Kidney (tissue), 14 donors: Measurements from ENCODE around the gene FTCD. TPM values are rescaled to one million over a fixed set of nuclear protein-coding genes. Genes with fewer than 3 reads are reported as not detected.

Experiments
- DNase-seq, 5 donors: peaks; one replicate each; pipeline ENCODE4 v3.0.0-alpha.2; 2013 to 2020
- FAIRE-seq: peaks from 2 replicates; lab custom pipeline; 2012; peaks lifted over from hg19 to GRCh38; lab: Jason Lieb, UNC
- H3K27ac ChIP-seq, 2 donors: one replicate each; pipeline ENCODE4 v1.7.0; 2013; ENCODE audit warnings: low read depth in 2 of 2, low read length in 2 of 2, inconsistent platforms in 1 of 2
- H3K27me3 ChIP-seq: one replicate; pipeline ENCODE4 v1.7.1; 2013; ENCODE audit warnings: low read length, inconsistent platforms; ENCODE audit not compliant: control insufficient read depth, insufficient read depth
- H3K36me3 ChIP-seq, 3 donors: one replicate each; pipeline versions ENCODE4 v1.7.0 to v1.7.1; 2013; ENCODE audit warnings: low read length in 3 of 3, control low read depth in 1 of 3, inconsistent platforms in 1 of 3; ENCODE audit not compliant: insufficient read depth in 3 of 3, control insufficient read depth in 2 of 3
- H3K4me1 ChIP-seq, 3 donors: one replicate each; pipeline versions ENCODE4 v1.7.0 to v1.7.1; 2013; ENCODE audit warnings: low read length in 3 of 3, inconsistent platforms in 1 of 3, low read depth in 1 of 3; ENCODE audit not compliant: control insufficient read depth in 2 of 3, insufficient read depth in 2 of 3
- H3K4me3 ChIP-seq, 3 donors: one replicate each; pipeline versions ENCODE4 v1.7.0 to v1.8.1; 2013; ENCODE audit warnings: low read length in 3 of 3, control low read depth in 1 of 3, inconsistent platforms in 1 of 3
- H3K9ac ChIP-seq, 3 donors: one replicate each; pipeline versions ENCODE4 v1.7.0 to v1.7.1; 2013; ENCODE audit warnings: low read length in 3 of 3, control low read depth in 1 of 3, inconsistent platforms in 1 of 3
- H3K9me3 ChIP-seq, 3 donors: one replicate each; pipeline versions ENCODE4 v1.7.0 to v1.7.1; 2013; ENCODE audit warnings: low read length in 3 of 3, control low read depth in 1 of 3, inconsistent platforms in 1 of 3; ENCODE audit not compliant: control insufficient read depth in 2 of 3, insufficient read depth in 1 of 3
- CTCF ChIP-seq: IDR thresholded peaks from 3 replicates; pipeline ENCODE4 v1.5.1; 2012; ENCODE audit warnings: mild to moderate bottlenecking, moderate library complexity, borderline replicate concordance; ENCODE audit not compliant: insufficient read depth; ENCODE audit errors: extremely low read depth
- intact Hi-C: fragments of 100-400 bp; cut with DNase I; formaldehyde crosslinking; loops from one replicate; pipeline ENCODE4 v1.11.1; 2022
- polyA plus RNA-seq: library from polyadenylated mRNA; stranded (reverse); fragments of 350-450 nt; fragmentation: Illumina TruSeq; extraction: RNeasy Lipid Tissue Mini Kit (QIAGEN cat#74804); gene quantifications from one replicate; pipeline ENCODE4 v1.2.3, GENCODE V29; 2014; ENCODE audit warnings: low read depth, low replicate concordance; ENCODE audit not compliant: insufficient read depth
- total RNA-seq: library from RNA; stranded (reverse); fragmentation: NEBNext Ultra II Directional; extraction: Animal tissue kit (Norgen Biotek cat#: 25700); gene quantifications from one replicate; pipeline ENCODE4 v1.2.1, GENCODE V29; 2021
- donor health status: control.
- donor health status: control.
- donor health status: control.
- donor health status: control.
- donor health status: control.
- donor health status: DM: yes; HTN: yes; CAD: no.
- donor health status: Normal renal cell carcinoma (clear cell type).

The FTCD gene
- total and polyA plus RNA-seq, 2 donors from 2014 or later, result 51.6 to 273 TPM

GRCh38 chr21:46116189-46116775, 39.1 kb downstream of the FTCD start:
- Histone ChIP-seq H3K4me1 (no peaks in the 10 kb centered on the region), H3K4me3 (no peak overlapping the region), H3K27ac (no peak overlapping the region), H3K9me3 (peaks cover 0 to 3% (median 0%) of the 10 kb centered on the region in 3 donors), H3K27me3 (no peaks in the 10 kb centered on the region), H3K36me3 (peaks cover 0 to 5% (median 0%) of the 10 kb centered on the region in 3 donors), H3K9ac (no peak overlapping the region)
- DNase-seq (peak in 2 of 5 donors; percentile 30 to 35), FAIRE-seq (no peak)
- intact Hi-C loops, result no loop called here
- no peak for TF ChIP-seq CTCF

GRCh38 chr21:46115441-46116188, 39.8 kb downstream of the FTCD start:
- DNase-seq (peak in 1 of 5 donors; percentile 56), FAIRE-seq (no peak)
- Histone ChIP-seq H3K9me3 (peaks cover 0 to 3% (median 0%) of the 10 kb centered on the region in 3 donors), H3K27ac (no peak overlapping the region), H3K9ac (no peak overlapping the region), H3K4me1 (no peaks in the 10 kb centered on the region), H3K27me3 (no peaks in the 10 kb centered on the region), H3K4me3 (no peak overlapping the region), H3K36me3 (peaks cover 0 to 5% (median 0%) of the 10 kb centered on the region in 3 donors)
- intact Hi-C loops, result no loop called here
- TF ChIP-seq CTCF, result no peak

- no peak overlapping the region for H3K4me3 ChIP-seq
Measured at GRCh38 chr21:46114963-46115362, 40.4 kb downstream of the FTCD start.

More at GRCh38 chr21:46114963-46115362, 40.4 kb downstream of the FTCD start:
- intact Hi-C loops, result no loop called here
- H3K9me3 ChIP-seq, result peaks cover 0 to 3% (median 0%) of the 10 kb centered on the region in 3 donors
- FAIRE-seq, result no peak
- no peaks in the 10 kb centered on the region for H3K4me1 ChIP-seq
- TF ChIP-seq CTCF, result no peak
- no peak overlapping the region for H3K9ac ChIP-seq
- H3K36me3 ChIP-seq, result peaks cover 0 to 5% (median 0%) of the 10 kb centered on the region in 3 donors
- peak in 2 of 5 donors; percentile 24 to 58 for DNase-seq
- H3K27me3 ChIP-seq, result no peaks in the 10 kb centered on the region
- no peak overlapping the region for H3K27ac ChIP-seq
